ACC112 (cell line): ENCODE results near the gene AGPAT1.
A peak's percentile ranks its signal among the peaks of the same experiment; 100 is the strongest.
"Not testable (repeated sequence)": the region's sequence is repeated elsewhere in the genome, so short reads cannot be mapped to it uniquely, and the experiment has no call there.

Experiments used
- H2AFZ ChIP-seq: fragments of 200-600 bp; sonication (generic); one replicate; pipeline ENCODE4 v1.6.0; 2017; ENCODE audit warnings: antibody characterized with exemption, low read length; ENCODE audit not compliant: unreplicated experiment
- H3K27ac ChIP-seq: fragments of 200-600 bp; sonication (generic); 2 replicates; pipeline ENCODE4 v1.5.1; 2014; ENCODE audit warnings: low read depth, mild to moderate bottlenecking, antibody characterized with exemption, low read length, moderate library complexity
- H3K27me3 ChIP-seq: fragments of 200-600 bp; sonication (generic); 2 replicates; pipeline ENCODE4 v1.6.1; 2014; ENCODE audit warnings: mild to moderate bottlenecking, antibody characterized with exemption, low read length, moderate library complexity, mixed read lengths; ENCODE audit not compliant: insufficient read depth
- H3K36me3 ChIP-seq: fragments of 200-600 bp; sonication (generic); 2 replicates; pipeline ENCODE4 v1.6.1; 2016; ENCODE audit warnings: mild to moderate bottlenecking, antibody characterized with exemption, low read length, moderate library complexity, mixed read lengths; ENCODE audit not compliant: insufficient read depth
- H3K4me1 ChIP-seq: fragments of 200-600 bp; sonication (generic); one replicate; pipeline ENCODE4 v1.6.1; 2016; ENCODE audit warnings: low read length, mixed read lengths; ENCODE audit not compliant: insufficient read depth, unreplicated experiment, control insufficient read depth
- H3K4me3 ChIP-seq: fragments of 200-600 bp; sonication (generic); 2 replicates; pipeline ENCODE4 v1.5.1; 2014; ENCODE audit warnings: mild to moderate bottlenecking, low read depth, low read length
- H3K79me2 ChIP-seq: fragments of 200-600 bp; sonication (generic); one replicate; pipeline ENCODE4 v1.6.0; 2016; ENCODE audit warnings: low read length; ENCODE audit not compliant: control insufficient read depth, unreplicated experiment, insufficient read depth

AGPAT1 gene

GRCh38 chr6:32190911-32191677, 15.2 kb upstream of the AGPAT1 start:
- H2AFZ ChIP-seq: no peak overlapping the region
- peaks cover 19% of the 10 kb centered on the region for H3K79me2 ChIP-seq
- H3K4me3 ChIP-seq: no peak overlapping the region
- H3K36me3 ChIP-seq: peaks cover 4% of the 10 kb centered on the region; the same call in 1 of the 2 replicates
- peaks cover 21% of the 10 kb centered on the region for H3K4me1 ChIP-seq
- H3K27ac ChIP-seq: no peak overlapping the region
- no peaks in the 10 kb centered on the region for H3K27me3 ChIP-seq

GRCh38 chr6:32190054-32190851, 14.4 kb upstream of the AGPAT1 start, which contains the start of gene PBX2:
PBX2 (minus strand) TSS chr6:32190202; CDS start chr6:32189915, 287 bp downstream.
- peaks cover 21% of the 10 kb centered on the region for H3K4me1 ChIP-seq
- peaks cover 4% of the 10 kb centered on the region; the same call in 1 of the 2 replicates for H3K36me3 ChIP-seq
- H3K79me2 ChIP-seq: peaks cover 19% of the 10 kb centered on the region
- no peaks in the 10 kb centered on the region for H3K27me3 ChIP-seq
- peak within 1 kb of the TSS; percentile 71 for H3K27ac ChIP-seq
- H2AFZ ChIP-seq: peak within 1 kb of the TSS; percentile 76
- H3K4me3 ChIP-seq: peak within 1 kb of the TSS; percentile 94

DNA sequence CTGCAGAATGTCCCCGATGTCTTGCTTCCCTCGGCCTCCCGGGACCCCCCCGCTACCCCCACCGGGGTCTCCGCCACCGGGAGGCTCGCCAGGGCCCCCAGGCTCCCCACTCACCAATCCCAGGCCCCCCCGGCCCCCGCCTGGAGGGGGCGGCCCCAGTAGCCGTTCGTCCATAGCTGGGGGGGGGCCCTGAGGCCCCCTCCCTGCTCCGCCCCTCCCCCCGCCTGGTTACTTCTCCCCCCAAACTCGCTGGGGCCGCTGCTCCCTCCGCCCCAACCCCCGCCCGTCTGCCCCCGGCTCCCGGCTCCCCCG, 13.8 kb upstream of the AGPAT1 start:
- H3K4me1 ChIP-seq: peaks cover 19% of the 10 kb centered on the region
- peaks cover 19% of the 10 kb centered on the region for H3K79me2 ChIP-seq
- H3K27ac ChIP-seq: peak overlapping the region; percentile 71

GRCh38 chr6:32189069-32189741, 13.3 kb upstream of the AGPAT1 start:
- Histone ChIP-seq H2AFZ (no peak overlapping the region), H3K79me2 (peaks cover 19% of the 10 kb centered on the region), H3K27me3 (no peaks in the 10 kb centered on the region), H3K36me3 (peaks cover 4% of the 10 kb centered on the region; the same call in 1 of the 2 replicates), H3K4me1 (peaks cover 20% of the 10 kb centered on the region), H3K4me3 (peak overlapping the region; percentile 94), H3K27ac (peak overlapping the region; percentile 71)

More for the DNA sequence above, 13.8 kb upstream of the AGPAT1 start:
- H3K27me3 ChIP-seq: no peaks in the 10 kb centered on the region
- H3K36me3 ChIP-seq: peaks cover 4% of the 10 kb centered on the region; the same call in 1 of the 2 replicates
- no peak overlapping the region for H2AFZ ChIP-seq
- peak overlapping the region; percentile 94 for H3K4me3 ChIP-seq

- Histone ChIP-seq H2AFZ (no peak overlapping the region), H3K27ac (peak overlapping the region; percentile 71), H3K27me3 (no peaks in the 10 kb centered on the region), H3K79me2 (peaks cover 19% of the 10 kb centered on the region), H3K4me1 (peaks cover 22% of the 10 kb centered on the region), H3K4me3 (peak overlapping the region; percentile 94), H3K36me3 (peaks cover 4% of the 10 kb centered on the region; the same call in 1 of the 2 replicates)
Observed at GRCh38 chr6:32188381-32189068, 12.6 kb upstream of the AGPAT1 start.

DNA sequence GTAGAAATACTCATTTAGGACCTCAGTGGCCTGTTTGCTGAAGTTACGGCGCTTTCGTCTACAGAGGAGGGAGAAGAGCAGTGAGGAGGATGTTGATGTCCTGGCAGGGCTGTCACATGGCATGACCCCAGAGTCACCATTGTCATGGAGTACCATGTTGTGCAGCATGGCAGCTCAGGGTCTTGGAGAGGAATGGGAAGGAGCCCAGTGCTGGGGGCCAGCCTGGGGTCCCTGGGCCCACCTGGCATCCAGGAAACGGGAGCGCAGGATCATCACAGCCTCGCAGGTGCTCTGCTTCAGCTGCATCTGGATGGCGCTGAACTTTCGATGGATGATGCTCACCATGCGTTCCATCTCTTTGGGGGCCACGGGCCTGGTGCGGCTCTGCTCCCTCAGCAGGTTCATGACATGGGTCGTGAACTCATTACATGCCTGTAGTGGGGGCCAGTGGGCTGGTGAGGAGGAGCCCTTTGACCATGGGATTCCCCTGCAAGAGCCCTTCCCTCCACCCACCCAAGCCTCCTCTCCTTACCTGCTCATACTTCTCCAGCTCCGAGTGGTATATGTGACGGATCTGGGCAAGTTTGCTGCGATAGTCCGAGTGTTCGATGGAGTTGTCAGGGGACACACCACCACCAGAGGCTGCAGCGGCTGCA, 12.0 kb upstream of the AGPAT1 start:
- Histone ChIP-seq H3K4me1 (peaks cover 21% of the 10 kb centered on the region), H3K79me2 (peaks cover 19% of the 10 kb centered on the region), H3K4me3 (peak overlapping the region; percentile 94)
- not testable (repeated sequence) for H2AFZ ChIP-seq, H3K27me3 ChIP-seq, H3K27ac ChIP-seq, H3K36me3 ChIP-seq

- peaks cover 14% of the 10 kb centered on the region for H3K4me1 ChIP-seq
- no peak overlapping the region for H2AFZ ChIP-seq
- H3K36me3 ChIP-seq: peaks cover 4% of the 10 kb centered on the region; the same call in 1 of the 2 replicates
- peaks cover 19% of the 10 kb centered on the region for H3K79me2 ChIP-seq
- H3K27ac ChIP-seq: peak overlapping the region; percentile 68; the same call in 1 of the 2 replicates
- H3K27me3 ChIP-seq: no peaks in the 10 kb centered on the region
- H3K4me3 ChIP-seq: no peak overlapping the region
Observed at GRCh38 chr6:32187009-32187709, 11.3 kb upstream of the AGPAT1 start.

GRCh38 chr6:32186151-32186840, 10.4 kb upstream of the AGPAT1 start:
- not testable (repeated sequence) for H3K36me3 ChIP-seq, H2AFZ ChIP-seq, H3K27me3 ChIP-seq, H3K4me3 ChIP-seq
- H3K27ac ChIP-seq: peak overlapping the region; percentile 68
- H3K4me1 ChIP-seq: peaks cover 11% of the 10 kb centered on the region
- H3K79me2 ChIP-seq: peaks cover 19% of the 10 kb centered on the region

- H3K4me3 ChIP-seq, H2AFZ ChIP-seq, H3K36me3 ChIP-seq, H3K27me3 ChIP-seq: not testable (repeated sequence)
- H3K79me2 ChIP-seq: peaks cover 19% of the 10 kb centered on the region
- H3K4me1 ChIP-seq: peaks cover 11% of the 10 kb centered on the region
- H3K27ac ChIP-seq: peak overlapping the region; percentile 68
Observed at GRCh38 chr6:32185681-32186131, 9.8 kb upstream of the AGPAT1 start.
